DOHH2 (cell line): ENCODE data around the gene PVALEF.

ENCODE experiments used
- CTCF ChIP-seq: fragments of 200-600 bp; sonication (generic); IDR thresholded peaks from one replicate; pipeline ENCODE4 v1.5.1; 2014; ENCODE audit warnings: antibody characterized with exemption, mild to moderate bottlenecking, low read depth, low read length; ENCODE audit not compliant: poor library complexity, severe bottlenecking
- EZH2phosphoT487 ChIP-seq: fragments of 200-600 bp; sonication (generic); IDR thresholded peaks from 2 replicates; pipeline ENCODE4 v1.6.1; 2017; ENCODE audit warnings: borderline replicate concordance, mild to moderate bottlenecking, antibody characterized with exemption, low read length, moderate library complexity, mixed read lengths

- no peak for TF ChIP-seq CTCF
- no peak for TF ChIP-seq EZH2phosphoT487
These were observed 24.6 kb upstream of the PVALEF start for GRCh38 chr17:81140695-81141094.
